H9 (cell line): Measurements from ENCODE around the gene ADSS2. TPM values are rescaled to one million over a fixed set of nuclear protein-coding genes. Genes with fewer than 3 reads are reported as not detected.

Experiments used
- DNase-seq: peaks from one replicate; pipeline ENCODE4 v3.0.0-alpha.2; 2017
- H2AFZ ChIP-seq: one replicate; pipeline ENCODE4 v1.6.1; 2013; ENCODE audit warnings: mild to moderate bottlenecking, low read length, control low read depth, moderate library complexity
- H2AK5ac ChIP-seq: 2 replicates; pipeline ENCODE4 v1.6.1; 2013; ENCODE audit warnings: low read length, control low read depth, mixed read lengths; ENCODE audit not compliant: insufficient read length
- H2BK120ac ChIP-seq: one replicate; pipeline ENCODE4 v1.6.1; 2013; ENCODE audit warnings: low read depth, mild to moderate bottlenecking, low read length, control low read depth, inconsistent platforms; ENCODE audit not compliant: poor library complexity, severe bottlenecking
- H2BK12ac ChIP-seq: 2 replicates; pipeline ENCODE4 v1.6.1; 2013; ENCODE audit warnings: low read length, control low read depth, mixed read lengths, low read depth; ENCODE audit not compliant: insufficient read length
- H2BK15ac ChIP-seq: 2 replicates; pipeline ENCODE4 v1.6.1; 2013; ENCODE audit warnings: low read depth, low read length, control low read depth
- H2BK20ac ChIP-seq: one replicate; pipeline ENCODE4 v1.6.1; 2013; ENCODE audit warnings: low read depth, mild to moderate bottlenecking, low read length, control low read depth, inconsistent platforms; ENCODE audit not compliant: poor library complexity, severe bottlenecking
- H2BK5ac ChIP-seq: 2 replicates; pipeline ENCODE4 v1.6.1; 2013; ENCODE audit warnings: low read length, control low read depth, mixed read lengths; ENCODE audit not compliant: insufficient read length
- H3K14ac ChIP-seq: 2 replicates; pipeline ENCODE4 v1.6.1; 2013; ENCODE audit warnings: low read length, control low read depth; ENCODE audit not compliant: insufficient read depth
- H3K18ac ChIP-seq: 2 replicates; pipeline ENCODE4 v1.6.1; 2013; ENCODE audit warnings: low read depth, mild to moderate bottlenecking, mixed read lengths, low read length, control low read depth; ENCODE audit not compliant: insufficient read length
- H3K23ac ChIP-seq: 2 replicates; pipeline ENCODE4 v1.6.1; 2013; ENCODE audit warnings: low read length, control low read depth, mixed read lengths, low read depth; ENCODE audit not compliant: insufficient read length
- H3K23me2 ChIP-seq: 2 replicates; pipeline ENCODE4 v1.6.1; 2013; ENCODE audit warnings: low read depth, mild to moderate bottlenecking, mixed read lengths, low read length, control low read depth; ENCODE audit not compliant: insufficient read length, poor library complexity, severe bottlenecking
- H3K27ac ChIP-seq: 2 replicates; pipeline ENCODE4 v1.5.1; 2013; ENCODE audit warnings: low read length, control low read depth, mixed read lengths, low read depth; ENCODE audit not compliant: insufficient read length
- H3K27me3 ChIP-seq: 2 replicates; pipeline ENCODE4 v1.6.1; 2013; ENCODE audit warnings: low read length, control low read depth, inconsistent platforms; ENCODE audit not compliant: insufficient read depth
- H3K4ac ChIP-seq: 2 replicates; pipeline ENCODE4 v1.6.1; 2013; ENCODE audit warnings: low read depth, mild to moderate bottlenecking, control low read depth, inconsistent platforms, low read length, moderate library complexity
- H3K4me1 ChIP-seq: 2 replicates; pipeline ENCODE4 v1.6.1; 2013; ENCODE audit warnings: low read length, control low read depth, inconsistent platforms; ENCODE audit not compliant: insufficient read depth
- H3K4me2 ChIP-seq: 2 replicates; pipeline ENCODE4 v1.6.1; 2013; ENCODE audit warnings: low read length, control low read depth, mixed read lengths; ENCODE audit not compliant: insufficient read length, insufficient read depth
- H3K56ac ChIP-seq: 2 replicates; pipeline ENCODE4 v1.6.1; 2013; ENCODE audit warnings: low read depth, mild to moderate bottlenecking, mixed read lengths, low read length, control low read depth; ENCODE audit not compliant: insufficient read length
- H3K79me1 ChIP-seq: 2 replicates; pipeline ENCODE4 v1.6.1; 2013; ENCODE audit warnings: low read depth, mild to moderate bottlenecking, moderate library complexity, low read length, control low read depth, inconsistent platforms; ENCODE audit not compliant: insufficient read depth, poor library complexity, severe bottlenecking
- H3K79me2 ChIP-seq: 2 replicates; pipeline ENCODE4 v1.6.1; 2013; ENCODE audit warnings: low read length, control low read depth, inconsistent platforms; ENCODE audit not compliant: insufficient read depth
- H3K9ac ChIP-seq: 2 replicates; pipeline ENCODE4 v1.6.1; 2013; ENCODE audit warnings: low read length, control low read depth, mixed read lengths; ENCODE audit not compliant: insufficient read length; ENCODE audit errors: extremely low read depth
- H3K9me3 ChIP-seq: one replicate; pipeline ENCODE4 v1.6.1; 2013; ENCODE audit warnings: low read depth, low read length, inconsistent platforms; ENCODE audit not compliant: control insufficient read depth
- H3T11ph ChIP-seq: one replicate; pipeline ENCODE4 v1.6.1; 2013; ENCODE audit warnings: mild to moderate bottlenecking, low read length, control low read depth, inconsistent platforms
- H4K20me1 ChIP-seq: one replicate; pipeline ENCODE4 v1.6.1; 2013; ENCODE audit not compliant: control insufficient read depth, insufficient read length, insufficient read depth
- H4K5ac ChIP-seq: 2 replicates; pipeline ENCODE4 v1.6.1; 2013; ENCODE audit warnings: low read depth, mild to moderate bottlenecking, mixed read lengths, low read length, control low read depth; ENCODE audit not compliant: insufficient read length
- H4K8ac ChIP-seq: replicated peaks from 2 replicates; pipeline ENCODE4 v1.6.1; 2013; ENCODE audit warnings: low read length, control low read depth, mixed read lengths, low read depth; ENCODE audit not compliant: insufficient read length
- H4K91ac ChIP-seq: 2 replicates; pipeline ENCODE4 v1.6.1; 2013; ENCODE audit warnings: low read depth, mild to moderate bottlenecking, moderate library complexity, mixed read lengths, low read length, control low read depth; ENCODE audit not compliant: insufficient read length
- H3K27ac Mint-ChIP-seq, 3 experiments: 2 replicates in 2 of 3; 3 replicates in 1 of 3; pipeline ENCODE4 v1.8.0; 2020 to 2021; ENCODE audit warnings: mixed read lengths in 3 of 3, mild to moderate bottlenecking in 1 of 3, moderate library complexity in 1 of 3
- H3K27me3 Mint-ChIP-seq: 2 replicates; pipeline ENCODE4 v1.8.0; 2021; ENCODE audit warnings: low read depth, mild to moderate bottlenecking, moderate library complexity, mixed read lengths
- H3K36me3 Mint-ChIP-seq, 3 experiments: 2 replicates in 2 of 3; 3 replicates in 1 of 3; pipeline ENCODE4 v1.8.0; 2020 to 2021; ENCODE audit warnings: low read depth in 3 of 3, mixed read lengths in 3 of 3; ENCODE audit not compliant: insufficient read depth in 1 of 3
- H3K4me1 Mint-ChIP-seq, 2 experiments: 2 replicates each; pipeline ENCODE4 v1.8.0; 2020; ENCODE audit warnings: mixed read lengths in 2 of 2
- H3K4me3 Mint-ChIP-seq, 2 experiments: 2 replicates in 1 of 2; 3 replicates in 1 of 2; pipeline ENCODE4 v1.8.0; 2020 to 2021; ENCODE audit warnings: mild to moderate bottlenecking in 2 of 2, mixed read lengths in 2 of 2, moderate library complexity in 1 of 2
- H3K9me3 Mint-ChIP-seq, 2 experiments: 2 replicates in 1 of 2; 3 replicates in 1 of 2; pipeline ENCODE4 v1.8.0; 2020; ENCODE audit warnings: mild to moderate bottlenecking in 2 of 2, mixed read lengths in 2 of 2, moderate library complexity in 1 of 2
- WGBS: extraction: QIAGEN DNeasy Blood & Tissue Kit; methylation state at CpG from one replicate; pipeline ENCODE4 v1.1.7; 2013; ENCODE audit warnings: missing lambda C conversion rate, low lambda C conversion rate, mixed read lengths; ENCODE audit not compliant: insufficient read length; ENCODE audit errors: extremely low coverage; 5-methylcytosine and 5-hydroxymethylcytosine counted together
- total RNA-seq: library from RNA; stranded (reverse); gene quantifications from 2 replicates; pipeline ENCODE4 v1.2.1, GENCODE V29; 2021
- TF ChIP-seq, protein P1 (sequence below): fragments of 200-600 bp; sonication (generic); conservative IDR thresholded peaks from 3 replicates; pipeline ENCODE4 v1.8.0; 2021; ENCODE audit warnings: antibody characterized with exemption, mild to moderate bottlenecking

ADSS2 gene
- total RNA-seq, 1 experiment from 2014 or later: 65.4 TPM

DNA sequence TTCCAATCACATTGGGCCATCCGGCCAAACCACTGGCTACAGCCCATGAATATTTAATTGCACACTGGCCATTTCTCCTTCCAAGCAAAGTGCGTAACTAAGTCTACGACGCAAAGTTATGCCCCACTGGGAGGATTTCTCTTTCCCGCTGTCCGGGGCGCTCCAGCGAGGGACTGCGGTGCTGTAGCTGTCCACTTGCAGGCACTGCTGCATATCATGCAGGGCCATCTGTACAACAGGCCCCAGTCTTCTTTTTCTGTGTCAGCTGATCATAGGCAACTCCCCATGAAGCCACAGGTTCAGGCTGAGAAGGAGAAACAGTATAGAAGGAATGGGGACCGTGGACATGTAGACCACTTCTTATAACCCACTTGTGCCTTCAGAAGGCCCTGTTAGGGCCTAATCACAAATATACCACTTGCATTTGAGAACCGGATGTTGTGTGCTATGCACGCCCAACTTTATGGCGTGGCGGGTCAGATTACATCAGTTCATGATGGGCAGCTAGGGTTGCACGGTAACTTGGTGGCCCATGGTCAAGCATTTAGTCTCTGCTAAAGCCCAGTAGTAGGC lies 58.0 kb downstream of the ADSS2 start:
- Histone ChIP-seq H4K91ac (no peak overlapping the region), H3K18ac (no peak overlapping the region), H3K79me2 (no peaks in the 10 kb centered on the region), H3T11ph (no peak overlapping the region), H3K14ac (no peak overlapping the region), H2AFZ (no peak overlapping the region), H3K79me1 (no peaks in the 10 kb centered on the region), H2BK20ac (no peak overlapping the region), H3K27me3 (no peaks in the 10 kb centered on the region), H3K9me3 (no peaks in the 10 kb centered on the region), H2BK5ac (no peak overlapping the region), H4K5ac (no peak overlapping the region), H2BK120ac (no peak overlapping the region), H3K4me2 (no peak overlapping the region), H3K23me2 (no peaks in the 10 kb centered on the region), H3K56ac (no peak overlapping the region), H3K4me1 (no peaks in the 10 kb centered on the region; the same call in 1 of the 2 replicates), H3K27ac (no peak overlapping the region), H2BK15ac (no peak overlapping the region), H3K9ac (no peak overlapping the region), H4K20me1 (no peaks in the 10 kb centered on the region), H3K23ac (no peak overlapping the region), H2BK12ac (no peak overlapping the region), H3K4ac (no peak overlapping the region), H4K8ac (no peak overlapping the region), H2AK5ac (no peak overlapping the region)
- no peak for DNase-seq
- no peak overlapping the region for H3K27ac Mint-ChIP-seq
- WGBS: no CpG with 5 or more reads among the region's 15 CpGs
- no peak overlapping the region for H3K4me3 Mint-ChIP-seq
- H3K4me1 Mint-ChIP-seq: peaks cover 15 to 23% of the 10 kb centered on the region in 2 experiments
- no peaks in the 10 kb centered on the region; the same call in 1 of the 2 replicates for H3K27me3 Mint-ChIP-seq
- TF ChIP-seq, protein P1, sequence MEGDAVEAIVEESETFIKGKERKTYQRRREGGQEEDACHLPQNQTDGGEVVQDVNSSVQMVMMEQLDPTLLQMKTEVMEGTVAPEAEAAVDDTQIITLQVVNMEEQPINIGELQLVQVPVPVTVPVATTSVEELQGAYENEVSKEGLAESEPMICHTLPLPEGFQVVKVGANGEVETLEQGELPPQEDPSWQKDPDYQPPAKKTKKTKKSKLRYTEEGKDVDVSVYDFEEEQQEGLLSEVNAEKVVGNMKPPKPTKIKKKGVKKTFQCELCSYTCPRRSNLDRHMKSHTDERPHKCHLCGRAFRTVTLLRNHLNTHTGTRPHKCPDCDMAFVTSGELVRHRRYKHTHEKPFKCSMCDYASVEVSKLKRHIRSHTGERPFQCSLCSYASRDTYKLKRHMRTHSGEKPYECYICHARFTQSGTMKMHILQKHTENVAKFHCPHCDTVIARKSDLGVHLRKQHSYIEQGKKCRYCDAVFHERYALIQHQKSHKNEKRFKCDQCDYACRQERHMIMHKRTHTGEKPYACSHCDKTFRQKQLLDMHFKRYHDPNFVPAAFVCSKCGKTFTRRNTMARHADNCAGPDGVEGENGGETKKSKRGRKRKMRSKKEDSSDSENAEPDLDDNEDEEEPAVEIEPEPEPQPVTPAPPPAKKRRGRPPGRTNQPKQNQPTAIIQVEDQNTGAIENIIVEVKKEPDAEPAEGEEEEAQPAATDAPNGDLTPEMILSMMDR: no peak
- no peaks in the 10 kb centered on the region; a peak in 1 of 7 replicates for H3K36me3 Mint-ChIP-seq
- no peaks in the 10 kb centered on the region for H3K9me3 Mint-ChIP-seq
